Measurements from ENCODE around the gene SLC35E4.

Gene SLC35E4

DNA sequence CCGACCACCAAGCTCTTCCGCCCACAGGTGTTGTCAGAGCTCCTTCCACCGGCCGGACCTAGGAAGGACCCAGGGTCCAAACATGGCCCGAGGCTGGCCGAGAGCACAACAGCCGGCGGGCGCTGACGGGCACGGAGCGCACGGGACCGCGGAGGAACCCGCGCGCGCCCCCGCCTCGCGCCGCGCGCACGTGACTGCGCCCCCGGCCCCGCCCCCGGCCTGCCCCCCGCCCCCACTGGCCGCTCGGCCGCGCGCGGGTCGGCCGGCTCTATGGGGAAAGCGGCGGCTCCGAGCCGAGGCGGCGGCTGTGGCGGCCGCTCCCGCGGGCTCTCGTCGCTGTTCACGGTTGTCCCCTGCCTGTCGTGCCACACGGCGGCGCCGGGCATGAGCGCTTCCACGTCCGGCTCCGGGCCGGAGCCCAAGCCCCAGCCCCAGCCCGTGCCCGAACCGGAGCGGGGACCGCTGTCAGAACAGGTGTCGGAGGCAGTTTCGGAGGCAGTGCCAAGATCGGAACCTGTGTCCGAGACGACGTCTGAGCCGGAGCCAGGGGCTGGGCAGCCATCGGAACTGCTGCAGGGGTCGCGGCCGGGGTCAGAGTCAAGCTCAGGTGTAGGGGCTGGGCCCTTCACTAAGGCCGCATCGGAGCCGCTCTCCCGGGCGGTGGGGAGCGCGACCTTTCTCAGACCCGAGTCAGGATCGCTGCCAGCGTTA is 59.2 kb downstream of the SLC35E4 start, which contains the start of gene OSBP2:
OSBP2 (plus strand) TSS at position 235 of the 711 bp plus-strand sequence; CDS start at position 271, 36 bp downstream.
- peak in 1 of 2 donors; percentile 28 for DNase-seq

DNA sequence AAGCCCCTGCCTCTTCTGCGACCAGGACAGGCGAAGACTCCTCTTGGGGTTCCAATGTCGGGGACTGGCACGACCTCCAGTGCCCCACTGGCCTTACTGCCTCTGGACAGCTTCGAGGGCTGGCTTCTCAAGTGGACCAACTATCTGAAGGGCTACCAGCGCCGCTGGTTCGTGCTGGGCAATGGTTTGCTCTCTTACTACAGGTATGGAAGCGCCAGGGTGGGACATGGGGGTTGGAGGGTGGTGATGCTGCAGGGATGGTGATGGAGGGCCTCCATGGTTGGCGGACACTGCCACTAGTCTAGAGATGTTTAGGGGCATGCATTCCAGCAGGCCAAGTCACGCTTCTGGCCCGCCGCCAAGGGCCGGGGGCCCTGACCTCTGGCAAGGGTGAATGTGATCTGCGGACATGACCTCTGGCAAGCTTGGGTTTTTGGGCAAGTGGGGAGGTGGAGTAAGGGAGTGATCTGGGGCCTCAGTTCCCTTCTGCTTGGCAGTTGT is 59.8 kb downstream of the SLC35E4 start:
- DNase-seq = no peak

DNA sequence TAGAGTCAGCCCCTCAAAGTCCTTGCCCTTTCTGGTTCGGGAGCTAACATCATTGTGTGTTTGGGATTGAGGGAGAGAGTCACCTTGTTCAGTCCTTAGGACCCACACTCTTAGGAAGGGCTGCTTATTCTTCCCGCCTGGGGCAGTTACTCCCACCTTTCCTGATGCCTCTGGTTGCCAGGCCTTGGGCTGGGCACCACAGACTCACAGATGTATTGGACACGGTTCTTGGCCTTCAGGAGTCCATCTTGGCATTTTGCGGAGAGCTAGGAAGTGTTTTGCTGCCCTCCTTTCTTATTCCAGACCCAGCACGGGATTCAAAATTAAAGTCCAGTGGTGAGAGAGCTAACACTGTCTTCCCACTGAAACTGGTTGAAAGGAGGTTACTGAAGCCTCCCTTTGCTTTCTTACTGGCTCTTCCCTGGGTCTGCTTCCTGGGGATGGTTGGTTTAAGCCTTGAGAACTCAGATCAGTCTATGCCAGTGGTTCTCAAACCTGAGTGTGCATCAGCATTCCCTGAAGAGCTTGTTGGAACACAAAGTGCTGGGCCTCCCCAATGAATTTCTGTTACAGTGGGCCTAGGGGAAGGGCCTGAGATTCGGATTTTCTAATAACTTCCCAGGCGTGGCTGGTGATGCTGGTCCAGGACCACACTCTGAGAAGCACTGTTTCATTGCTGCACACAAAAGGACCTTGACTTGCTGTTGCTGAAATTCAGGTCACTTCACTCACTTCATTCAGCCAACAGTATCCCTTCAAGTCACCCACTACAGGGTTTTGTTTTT is 60.5 kb downstream of the SLC35E4 start:
- DNase-seq = no peak

Data from CD4-positive, alpha-beta T cell treated with Interleukin-4 for 1 hour (primary cell).